CD14-positive monocyte (primary cell): ENCODE results near the gene SHMT2. TPM values are rescaled to one million over a fixed set of nuclear protein-coding genes. Genes with fewer than 3 reads are reported as not detected.
A peak's percentile ranks its signal among the peaks of the same experiment; 100 is the strongest.
"Not testable (repeated sequence)": the region's sequence is repeated elsewhere in the genome, so short reads cannot be mapped to it uniquely, and the experiment has no call there.

Experiments
- DNase-seq, 3 donors: peaks; one replicate each; pipeline ENCODE4 v3.0.0-alpha.2; 2011 to 2022
- H2AFZ ChIP-seq: 2 replicates; pipeline ENCODE4 v1.6.0; 2012; ENCODE audit warnings: mild to moderate bottlenecking, low read depth, low read length, inconsistent platforms; ENCODE audit not compliant: insufficient read depth, poor library complexity, severe bottlenecking
- H3K27ac ChIP-seq, 2 donors: 1 replicate in 1 of 2; 2 replicates in 1 of 2; pipeline ENCODE4 v1.5.1; 2012 to 2013; ENCODE audit warnings: low read length in 2 of 2, control low read depth in 1 of 2, inconsistent platforms in 1 of 2, low read depth in 1 of 2, mild to moderate bottlenecking in 1 of 2
- H3K27me3 ChIP-seq, 2 donors: one replicate each; pipeline versions ENCODE4 v1.6.0 to v1.6.1; 2011 to 2013; ENCODE audit warnings: low read length in 2 of 2; ENCODE audit not compliant: control insufficient read depth in 2 of 2, insufficient read depth in 2 of 2
- H3K36me3 ChIP-seq, 2 donors: replicated peaks in 1 of 2; 1 replicate in 1 of 2; 2 replicates in 1 of 2; pipeline versions ENCODE4 v1.5.1 to v1.6.1; 2012 to 2013; ENCODE audit warnings: low read length in 2 of 2, control low read depth in 1 of 2, inconsistent platforms in 1 of 2, mild to moderate bottlenecking in 1 of 2; ENCODE audit not compliant: insufficient read depth in 2 of 2, control insufficient read depth in 1 of 2
- H3K4me1 ChIP-seq, 2 donors: 1 replicate in 1 of 2; 2 replicates in 1 of 2; pipeline versions ENCODE4 v1.5.1 to v1.6.1; 2012 to 2013; ENCODE audit warnings: low read length in 2 of 2, control low read depth in 1 of 2, inconsistent platforms in 1 of 2, mild to moderate bottlenecking in 1 of 2, moderate library complexity in 1 of 2; ENCODE audit not compliant: insufficient read depth in 2 of 2, control insufficient read depth in 1 of 2
- H3K4me2 ChIP-seq: replicated peaks from 2 replicates; pipeline ENCODE3; 2012; ENCODE audit warnings: low read length, moderate library complexity, mild to moderate bottlenecking; ENCODE audit not compliant: poor library complexity, severe bottlenecking; ENCODE audit errors: extremely low read depth
- H3K4me3 ChIP-seq, 3 experiments: fragments of 200-600 bp in 1 of 3; sonication (generic) in 1 of 3; replicated peaks in 1 of 3; 1 replicate in 2 of 3; 2 replicates in 1 of 3; pipeline ENCODE4 v1.5.1; 2011 to 2013; ENCODE audit warnings: low read length in 3 of 3, mild to moderate bottlenecking in 3 of 3, control low read depth in 2 of 3, low read depth in 2 of 3, inconsistent platforms in 1 of 3, moderate library complexity in 1 of 3
- H3K79me2 ChIP-seq: 2 replicates; pipeline ENCODE4 v1.6.0; 2012; ENCODE audit warnings: mild to moderate bottlenecking, control low read depth, inconsistent platforms, low read length, moderate library complexity; ENCODE audit not compliant: insufficient read depth
- H3K9ac ChIP-seq: 2 replicates; pipeline ENCODE4 v1.6.0; 2017; ENCODE audit warnings: low read length, mild to moderate bottlenecking; ENCODE audit not compliant: insufficient read depth, poor library complexity, severe bottlenecking
- H3K9me3 ChIP-seq, 2 donors: replicated peaks in 1 of 2; 1 replicate in 1 of 2; 2 replicates in 1 of 2; pipeline versions ENCODE4 v1.5.1 to v1.6.1; 2012 to 2013; ENCODE audit warnings: low read length in 2 of 2, control low read depth in 1 of 2; ENCODE audit not compliant: control insufficient read depth in 1 of 2, insufficient read depth in 1 of 2
- H4K20me1 ChIP-seq: 2 replicates; pipeline ENCODE4 v1.6.0; 2012; ENCODE audit warnings: mild to moderate bottlenecking, low read length, control low read depth, moderate library complexity; ENCODE audit not compliant: insufficient read depth
- H3K27ac Mint-ChIP-seq, 7 donors: one replicate each; pipeline ENCODE4 v1.8.0; 2020; ENCODE audit warnings: mild to moderate bottlenecking in 7 of 7, mixed read lengths in 7 of 7, moderate library complexity in 6 of 7, inconsistent platforms in 2 of 7
- H3K27me3 Mint-ChIP-seq, 3 donors: one replicate each; pipeline ENCODE4 v1.8.0; 2021 to 2022; ENCODE audit warnings: low read depth in 3 of 3, mild to moderate bottlenecking in 3 of 3, mixed read lengths in 3 of 3, moderate library complexity in 3 of 3, inconsistent platforms in 1 of 3
- H3K36me3 Mint-ChIP-seq, 2 donors: one replicate each; pipeline ENCODE4 v1.8.0; 2020; ENCODE audit warnings: mixed read lengths in 2 of 2, inconsistent platforms in 1 of 2, mild to moderate bottlenecking in 1 of 2
- H3K4me1 Mint-ChIP-seq: one replicate; pipeline ENCODE4 v1.8.0; 2020; ENCODE audit warnings: mild to moderate bottlenecking, mixed read lengths
- H3K4me3 Mint-ChIP-seq, 2 donors: one replicate each; pipeline ENCODE4 v1.8.0; 2020; ENCODE audit warnings: mild to moderate bottlenecking in 2 of 2, mixed read lengths in 2 of 2, moderate library complexity in 1 of 2
- H3K9me3 Mint-ChIP-seq, 7 donors: one replicate each; pipeline ENCODE4 v1.8.0; 2020 to 2022; ENCODE audit warnings: mixed read lengths in 7 of 7, mild to moderate bottlenecking in 6 of 7, moderate library complexity in 6 of 7, inconsistent platforms in 2 of 7
- CTCF ChIP-seq: fragments of 200-600 bp; IDR thresholded peaks from one replicate; pipeline ENCODE4 v1.8.0; 2022; ENCODE audit warnings: antibody characterized with exemption, mild to moderate bottlenecking
- WGBS: methylation state at CpG from one replicate; pipeline ENCODE4 v1.1.5; 2013; ENCODE audit warnings: missing lambda C conversion rate; ENCODE audit not compliant: insufficient coverage; 5-methylcytosine and 5-hydroxymethylcytosine counted together
- intact Hi-C, 2 donors: fragments of 100-400 bp; cut with micrococcal nuclease; formaldehyde crosslinking; loops; one replicate each; pipeline versions ENCODE4 v1.15.0 to v1.15.1; 2023
- polyA plus RNA-seq, 3 donors: library from polyadenylated mRNA; depleted of rRNA in 1 of 3; unstranded in 2 of 3; stranded (reverse) in 1 of 3; fragments of 300-500 nt in 2 of 3; fragments of >200 nt in 1 of 3; fragmentation: Illumina TruSeq in 2 of 3; gene quantifications; 1 replicate in 2 of 3; 2 replicates in 1 of 3; pipeline ENCODE4 v1.2.3, GENCODE V29; 2012 to 2021
- small RNA-seq: library from RNA; depleted of rRNA; stranded (forward); fragments of <200 nt; gene quantifications from one replicate; pipeline ENCODE3, GENCODE V24; 2012; ENCODE audit warnings: low read depth; ENCODE audit not compliant: insufficient read length

SHMT2 gene
- polyA plus RNA-seq, 3 donors = 36.8 to 52.0 (median 39.8) TPM

GRCh38 chr12:57280211-57281062 lies 50.9 kb downstream of the SHMT2 start:
- Histone ChIP-seq H4K20me1 (no peaks in the 10 kb centered on the region), H3K79me2 (no peaks in the 10 kb centered on the region), H3K9ac (no peak overlapping the region), H3K27ac (no peak overlapping the region), H3K9me3 (no peaks in the 10 kb centered on the region), H2AFZ (no peak overlapping the region), H3K4me3 (no peak overlapping the region), H3K4me1 (no peaks in the 10 kb centered on the region), H3K4me2 (no peak overlapping the region), H3K36me3 (peaks cover 73 to 95% of the 10 kb centered on the region in 2 donors), H3K27me3 (no peaks in the 10 kb centered on the region)
- Mint-ChIP-seq H3K36me3 (peaks cover 88 to 93% of the 10 kb centered on the region in 2 donors), H3K4me1 (peaks cover 2% of the 10 kb centered on the region), H3K27me3 (no peaks in the 10 kb centered on the region), H3K9me3 (no peaks in the 10 kb centered on the region), H3K4me3 (no peak overlapping the region), H3K27ac (peak overlapping the region in 3 of 7 donors; percentile 32 to 70 (median 52))
- no peak for TF ChIP-seq CTCF
- DNase-seq = peak in 1 of 3 donors; percentile 48
- intact Hi-C loops = no loop called here
- WGBS = 79% methylated on average over 5 of the region's 9 CpGs

GRCh38 chr12:57282073-57282472 lies 52.6 kb downstream of the SHMT2 start:
- H3K4me3 Mint-ChIP-seq, H3K9ac ChIP-seq, H3K27me3 Mint-ChIP-seq, H3K27ac Mint-ChIP-seq, H3K4me1 ChIP-seq, H3K4me3 ChIP-seq, H3K79me2 ChIP-seq, H3K9me3 ChIP-seq, H3K27me3 ChIP-seq, H3K27ac ChIP-seq, intact Hi-C loops, DNase-seq, H3K4me1 Mint-ChIP-seq, H3K9me3 Mint-ChIP-seq, H4K20me1 ChIP-seq, H3K4me2 ChIP-seq, H2AFZ ChIP-seq: not testable (repeated sequence)
- H3K36me3 Mint-ChIP-seq = peaks cover 92 to 93% of the 10 kb centered on the region in 2 donors
- WGBS = 100% methylated on average over 7 of the region's 12 CpGs
- H3K36me3 ChIP-seq = peaks cover 85 to 99% of the 10 kb centered on the region in 2 donors

Small RNA genes within 50 kb of the gene (small RNA-seq; reads per million reads assigned to genes)
- not detected for gene MIR1228

Other genes with a start within 250 kb of the SHMT2 start
- gene ZBTB39, start 223.2 kb upstream of the SHMT2 start, polyA plus RNA-seq = 1 to 10 TPM in 2 of 3 donors, under 1 TPM in 1; 0.65 to 3.7 (median 1.2) TPM
- under 1 TPM in 1 of 3 donors, not detected in 2; 0.15 TPM for gene TAC3, start 213.2 kb upstream of the SHMT2 start, polyA plus RNA-seq
- gene MYO1A, start 179.6 kb upstream of the SHMT2 start, polyA plus RNA-seq = 1 to 10 TPM in 2 of 3 donors, under 1 TPM in 1; 0.22 to 1.7 (median 1.3) TPM
- gene NEMP1, start 150.9 kb upstream of the SHMT2 start, polyA plus RNA-seq = 1 to 10 TPM; 1.9 to 4.6 (median 2.2) TPM
- gene NAB2, start 140.6 kb upstream of the SHMT2 start, polyA plus RNA-seq = 1 to 10 TPM in 2 of 3 donors, under 1 TPM in 1; 1.00 to 8.3 (median 2.7) TPM
- gene STAT6, start 118.3 kb upstream of the SHMT2 start, polyA plus RNA-seq = 100 to 1,000 TPM; 132 to 637 (median 154) TPM
- 100 to 1,000 TPM in 1 of 3 donors, 10 to 100 TPM in 1, 1 to 10 TPM in 1; 5.5 to 246 (median 10.5) TPM for gene LRP1, start 101.2 kb upstream of the SHMT2 start, polyA plus RNA-seq
- 1 to 10 TPM in 1 of 3 donors, under 1 TPM in 1, not detected in 1; 0.35 to 1.5 TPM for gene LRP1-AS, start 82.1 kb upstream of the SHMT2 start, polyA plus RNA-seq
- not detected for gene NXPH4, start 12.9 kb upstream of the SHMT2 start, polyA plus RNA-seq
- gene STAC3, start 21.5 kb downstream of the SHMT2 start, polyA plus RNA-seq = 10 to 100 TPM in 1 of 3 donors, 1 to 10 TPM in 2; 7.0 to 32.1 (median 9.1) TPM
- gene R3HDM2, start 201.3 kb downstream of the SHMT2 start, polyA plus RNA-seq = 10 to 100 TPM in 1 of 3 donors, 1 to 10 TPM in 2; 4.2 to 69.4 (median 7.3) TPM
- gene INHBC, start 205.1 kb downstream of the SHMT2 start, polyA plus RNA-seq = not detected
- gene INHBE, start 225.6 kb downstream of the SHMT2 start, polyA plus RNA-seq = not detected
- gene GLI1, start 230.1 kb downstream of the SHMT2 start, polyA plus RNA-seq = under 1 TPM in 1 of 3 donors, not detected in 2; 0.05 TPM